ENCODE measurements around the gene EVA1C.

Gene EVA1C

GRCh38 chr21:32423320-32424190 lies 11.0 kb downstream of the EVA1C start:
- no peak for TF ChIP-seq CTCF (IDR thresholded peaks at IDR 0.05; ENCODE audit: borderline replicate concordance, control extremely low read depth, extremely low read depth, insufficient read depth, missing control alignments)
- in situ Hi-C loops (cut with MboI; ENCODE audit: low sequenced_read_pairs, unreplicated experiment) = no loop called here
- no peak for DNase-seq (ENCODE audit: low spot score)

GRCh38 chr21:32424191-32424535 lies 11.7 kb downstream of the EVA1C start:
- no peak for TF ChIP-seq CTCF (IDR thresholded peaks at IDR 0.05; ENCODE audit: borderline replicate concordance, control extremely low read depth, extremely low read depth, insufficient read depth, missing control alignments)
- no peak for DNase-seq (ENCODE audit: low spot score)
- in situ Hi-C loops (cut with MboI; ENCODE audit: low sequenced_read_pairs, unreplicated experiment) = no loop called here

GRCh38 chr21:32424674-32425073 lies 12.2 kb downstream of the EVA1C start:
- TF ChIP-seq CTCF (IDR thresholded peaks at IDR 0.05; ENCODE audit: borderline replicate concordance, control extremely low read depth, extremely low read depth, insufficient read depth, missing control alignments) = no peak
- no peak for DNase-seq (ENCODE audit: low spot score)
- in situ Hi-C loops (cut with MboI; ENCODE audit: low sequenced_read_pairs, unreplicated experiment) = no loop called here

GRCh38 chr21:32425628-32426027 lies 13.1 kb downstream of the EVA1C start:
- DNase-seq (ENCODE audit: low spot score) = no peak
- in situ Hi-C loops (cut with MboI; ENCODE audit: low sequenced_read_pairs, unreplicated experiment) = no loop called here
- no peak for TF ChIP-seq CTCF (IDR thresholded peaks at IDR 0.05; ENCODE audit: borderline replicate concordance, control extremely low read depth, extremely low read depth, insufficient read depth, missing control alignments)

GRCh38 chr21:32426066-32426465 lies 13.6 kb downstream of the EVA1C start:
- no peak for DNase-seq (ENCODE audit: low spot score)
- in situ Hi-C loops (cut with MboI; ENCODE audit: low sequenced_read_pairs, unreplicated experiment) = no loop called here
- no peak for TF ChIP-seq CTCF (IDR thresholded peaks at IDR 0.05; ENCODE audit: borderline replicate concordance, control extremely low read depth, extremely low read depth, insufficient read depth, missing control alignments)

- in situ Hi-C loops (cut with MboI; ENCODE audit: low sequenced_read_pairs, unreplicated experiment) = no loop called here
- TF ChIP-seq CTCF (IDR thresholded peaks at IDR 0.05; ENCODE audit: borderline replicate concordance, control extremely low read depth, extremely low read depth, insufficient read depth, missing control alignments) = no peak
- no peak for DNase-seq (ENCODE audit: low spot score)
Measured at GRCh38 chr21:32426592-32427051, 14.1 kb downstream of the EVA1C start.

Data from GM13976 (cell line).